ENCODE measurements around the gene DCC.
A peak's percentile ranks its signal among the peaks of the same experiment; 100 is the strongest.

The DCC gene

GRCh38 chr18:52499016-52499415 lies 159.0 kb downstream of the DCC start:
- no peak for DNase-seq (ENCODE audit: low read depth, low spot score)
- ChIA-PET POLR2A (interaction anchor here (1.3 kb wide), 1 partner anchor 9 kb away, joined by 3 read pairs; no protein-coding TSS in a partner anchor), CTCF (no interaction called here)
- TF ChIP-seq CTCF (IDR thresholded peaks at IDR 0.05; ENCODE audit: insufficient read depth, low read length, missing control alignments): no peak
- H3K4me3 ChIP-seq (ENCODE audit: low read depth, low read length): no peak overlapping the region

- ChIA-PET CTCF (interaction anchor here (1.1 kb wide), 1 partner anchor 39 kb away, joined by 3 read pairs; no protein-coding TSS in a partner anchor), POLR2A (interaction anchor here (1.3 kb wide), 1 partner anchor 9 kb away, joined by 3 read pairs; no protein-coding TSS in a partner anchor)
- no peak overlapping the region for H3K4me3 ChIP-seq (ENCODE audit: low read depth, low read length)
- peak; percentile 42 for DNase-seq (ENCODE audit: low read depth, low spot score)
- TF ChIP-seq CTCF (IDR thresholded peaks at IDR 0.05; ENCODE audit: insufficient read depth, low read length, missing control alignments): no peak
Observed at GRCh38 chr18:52499644-52500043, 159.6 kb downstream of the DCC start.

GRCh38 chr18:52504589-52504988 lies 164.6 kb downstream of the DCC start:
- no peak overlapping the region for H3K4me3 ChIP-seq (ENCODE audit: low read depth, low read length)
- POLR2A ChIA-PET: no interaction called here
- no peak for DNase-seq (ENCODE audit: low read depth, low spot score)
- TF ChIP-seq CTCF (IDR thresholded peaks at IDR 0.05; ENCODE audit: insufficient read depth, low read length, missing control alignments): no peak
- CTCF ChIA-PET: no interaction called here

GRCh38 chr18:52510139-52510538 lies 170.1 kb downstream of the DCC start:
- no peak for DNase-seq (ENCODE audit: low read depth, low spot score)
- CTCF ChIA-PET: no interaction called here
- POLR2A ChIA-PET: no interaction called here
- H3K4me3 ChIP-seq (ENCODE audit: low read depth, low read length): no peak overlapping the region
- TF ChIP-seq CTCF (IDR thresholded peaks at IDR 0.05; ENCODE audit: insufficient read depth, low read length, missing control alignments): no peak

- no peak for DNase-seq (ENCODE audit: low read depth, low spot score)
- H3K4me3 ChIP-seq (ENCODE audit: low read depth, low read length): no peak overlapping the region
- POLR2A ChIA-PET: no interaction called here
- CTCF ChIA-PET: no interaction called here
- TF ChIP-seq CTCF (IDR thresholded peaks at IDR 0.05; ENCODE audit: insufficient read depth, low read length, missing control alignments): no peak
Observed at GRCh38 chr18:52518086-52518485, 178.1 kb downstream of the DCC start.

- no peak for TF ChIP-seq CTCF (IDR thresholded peaks at IDR 0.05; ENCODE audit: insufficient read depth, low read length, missing control alignments)
- ChIA-PET CTCF (no interaction called here), POLR2A (no interaction called here)
Observed at GRCh38 chr18:52519021-52519420, 179.0 kb downstream of the DCC start.

More at GRCh38 chr18:52519021-52519420, 179.0 kb downstream of the DCC start:
- H3K4me3 ChIP-seq (ENCODE audit: low read depth, low read length): no peak overlapping the region
- no peak for DNase-seq (ENCODE audit: low read depth, low spot score)
